NCI-H460 (cell line): Measurements from ENCODE around the gene CFAP97. TPM values are rescaled to one million over a fixed set of nuclear protein-coding genes. Genes with fewer than 3 reads are reported as not detected.
"Not testable (repeated sequence)": the region's sequence is repeated elsewhere in the genome, so short reads cannot be mapped to it uniquely, and the experiment has no call there.

Source experiments
- DNase-seq: peaks from one replicate; pipeline ENCODE4 v3.0.0-alpha.2; 2016; ENCODE audit warnings: low read depth; ENCODE audit errors: extremely low read depth
- total RNA-seq: library from RNA; depleted of rRNA; stranded (reverse); fragments of >200 nt; shearing (Covaris generic); gene quantifications from 2 replicates; pipeline ENCODE4 v1.2.3, GENCODE V29; 2014

Gene CFAP97
- total RNA-seq, 1 experiment from 2014 or later, result 44.1 TPM

DNA sequence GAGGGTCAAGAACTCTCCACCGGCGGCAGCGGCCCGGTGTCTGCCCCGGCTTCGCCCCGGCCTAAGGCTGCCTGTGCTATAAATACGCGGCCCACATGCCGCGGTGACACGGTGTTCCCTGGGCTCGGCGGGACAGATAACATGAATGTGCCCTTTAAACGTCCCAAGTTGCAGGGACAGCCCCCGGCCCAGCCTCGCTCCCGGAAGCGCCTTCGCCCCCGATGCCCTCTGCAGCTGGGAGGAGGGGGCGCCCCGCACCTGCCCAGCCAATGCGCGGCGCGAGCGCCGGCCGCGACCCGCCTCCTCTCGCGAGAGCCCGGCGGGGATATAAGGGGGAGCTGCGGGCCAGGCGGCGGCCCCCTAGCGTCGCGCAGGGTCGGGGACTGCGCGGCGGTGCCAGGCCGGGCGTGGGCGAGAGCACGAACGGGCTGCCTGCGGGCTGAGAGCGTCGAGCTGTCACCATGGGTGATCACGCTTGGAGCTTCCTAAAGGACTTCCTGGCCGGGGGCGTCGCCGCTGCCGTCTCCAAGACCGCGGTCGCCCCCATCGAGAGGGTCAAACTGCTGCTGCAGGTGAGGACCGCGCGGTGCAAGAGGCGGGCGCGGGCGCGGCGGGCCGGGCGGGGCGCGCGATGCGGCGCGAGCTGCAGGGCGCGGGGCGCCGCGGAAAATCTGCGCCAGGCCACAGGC, 60.7 kb downstream of the CFAP97 start, which contains the start of gene SLC25A4:
Gene SLC25A4, plus strand, starts transcription at position 355 of the 689 bp plus-strand sequence. Its CDS starts 107 bp downstream, at position 462.
- peak; percentile 69 for DNase-seq

DNA sequence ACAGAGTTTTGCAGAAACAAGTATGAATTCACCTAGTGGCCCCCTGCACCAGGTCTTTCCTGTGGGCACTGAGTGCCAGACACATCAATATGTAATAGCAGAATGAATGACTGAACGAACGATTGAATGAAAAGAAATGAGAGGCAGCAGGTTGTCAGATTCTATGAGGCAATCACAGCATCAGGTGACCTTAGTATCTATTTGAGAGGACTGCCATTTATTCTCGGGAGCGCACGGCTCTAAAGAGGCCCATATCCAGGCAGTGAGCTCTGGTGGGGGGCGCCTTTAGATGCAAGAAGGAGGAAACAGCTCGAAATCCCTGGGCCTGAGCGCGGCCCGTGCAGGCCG, 61.3 kb downstream of the CFAP97 start:
- DNase-seq, result no peak

DNA sequence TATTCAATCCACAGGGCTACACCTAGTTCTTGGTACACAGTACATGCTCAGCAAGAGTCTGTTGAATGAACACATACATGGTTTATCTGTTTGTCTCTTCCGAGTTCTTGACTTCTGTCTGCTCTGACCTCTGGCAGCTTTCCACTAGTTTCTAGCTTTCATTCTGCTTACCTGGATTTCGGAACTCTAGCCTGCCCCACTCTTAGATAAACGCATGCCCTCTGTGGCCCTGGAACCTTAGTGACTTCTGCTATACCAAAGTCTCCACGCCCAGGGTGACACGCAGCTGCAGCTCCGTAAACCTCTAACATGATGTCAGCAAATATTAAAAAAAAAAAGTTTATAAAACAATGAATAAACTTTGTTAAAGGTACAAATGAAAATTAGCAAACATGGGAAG, 62.0 kb downstream of the CFAP97 start:
- DNase-seq, result no peak

DNA sequence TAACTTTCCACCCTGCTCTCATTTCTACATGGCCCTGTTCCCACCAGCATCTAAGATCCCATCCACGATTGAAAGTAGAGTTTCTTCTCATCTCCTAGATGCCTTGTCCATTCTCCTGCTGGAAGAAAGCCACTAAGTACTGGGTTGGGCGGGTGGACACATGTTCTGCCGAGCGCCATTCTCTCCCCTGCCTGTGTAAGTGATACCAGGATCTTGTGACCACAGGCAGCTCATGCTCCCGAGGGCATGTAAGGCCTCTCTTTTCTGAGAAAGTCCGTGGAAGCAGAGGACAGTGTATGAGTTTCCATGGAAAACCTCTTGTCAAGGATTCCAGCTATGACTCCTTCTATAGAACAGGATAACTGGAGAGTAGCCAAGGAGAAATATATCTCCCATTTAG, 64.1 kb downstream of the CFAP97 start:
- DNase-seq, result no peak

DNA sequence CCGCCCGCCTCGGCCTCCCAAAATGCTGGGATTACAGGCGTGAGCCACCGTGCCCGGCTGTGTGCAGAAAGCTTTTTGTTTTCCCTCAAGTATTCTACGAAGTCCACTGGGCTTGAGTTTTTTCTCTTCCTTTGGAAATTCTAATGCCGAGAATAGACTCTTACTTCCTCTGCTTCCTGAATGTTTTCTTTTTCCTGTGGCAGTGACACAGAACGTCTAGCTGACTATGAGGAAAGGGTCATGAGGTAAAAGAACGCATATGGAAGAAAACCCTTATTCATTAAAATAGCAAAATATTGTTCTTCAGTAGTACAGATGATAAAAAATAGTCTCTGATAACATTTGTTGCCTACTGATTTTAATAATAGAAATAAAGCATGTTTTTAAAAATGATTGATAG, 65.6 kb downstream of the CFAP97 start:
- no peak for DNase-seq

DNA sequence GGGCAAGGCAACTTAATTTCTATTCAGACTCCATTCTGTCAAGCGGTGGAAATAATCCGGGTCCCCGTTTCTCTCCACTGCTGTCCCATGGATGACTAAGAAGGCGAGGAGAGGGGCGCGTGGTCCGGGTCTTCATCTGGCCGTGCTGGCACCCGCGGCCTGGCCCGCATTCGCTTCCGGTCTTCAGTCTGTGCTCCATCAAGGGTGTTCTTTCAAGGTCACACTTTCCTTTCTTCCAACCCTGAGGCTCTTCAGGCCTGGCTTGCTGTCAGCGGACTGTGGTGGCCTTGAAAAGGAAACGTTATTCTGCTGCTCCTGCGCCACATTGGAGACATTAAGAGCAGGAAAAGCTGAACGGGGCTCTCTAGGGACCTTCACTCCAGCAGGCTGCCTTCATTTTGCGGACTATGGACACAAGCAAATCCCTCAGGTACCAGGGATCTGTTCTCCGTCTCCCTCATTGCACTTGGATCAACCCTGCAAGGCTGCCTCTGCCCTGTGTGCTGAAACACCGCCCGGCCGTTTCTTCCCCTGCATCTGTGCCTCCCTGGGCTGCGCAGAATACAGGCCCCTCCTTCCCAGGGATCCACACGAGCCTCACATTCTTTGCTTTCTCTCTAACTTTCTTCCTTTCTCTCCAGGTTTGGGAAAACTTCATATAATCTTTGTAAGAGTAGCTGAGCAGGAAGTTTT, 66.4 kb downstream of the CFAP97 start:
- DNase-seq, result no peak

DNA sequence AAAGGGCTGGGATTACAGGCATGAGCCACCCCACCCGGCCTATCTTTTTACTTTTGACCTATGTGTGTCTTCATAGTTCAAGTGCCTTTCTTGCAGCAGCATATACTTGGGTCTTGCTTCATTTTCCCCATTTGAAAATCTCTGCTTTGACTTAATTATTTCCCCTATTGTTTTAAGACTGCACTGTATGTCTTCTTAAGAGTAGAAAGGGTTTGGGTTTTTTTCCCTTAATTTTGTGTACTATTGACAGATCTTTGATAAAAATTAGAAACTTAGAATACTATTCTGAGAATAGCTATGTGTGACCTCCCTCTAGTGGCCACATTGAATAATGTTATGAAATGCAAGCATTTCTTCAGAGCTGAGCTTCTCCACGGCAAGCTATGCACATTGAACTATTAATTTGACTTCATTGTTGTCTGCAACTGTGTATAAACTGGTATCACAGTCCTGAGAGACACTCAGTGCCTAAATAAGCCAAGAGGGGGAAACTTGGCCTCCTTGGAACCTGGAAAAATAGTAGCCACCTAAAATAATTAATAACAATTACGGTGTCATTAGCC, 69.4 kb downstream of the CFAP97 start:
- DNase-seq, result no peak

DNA sequence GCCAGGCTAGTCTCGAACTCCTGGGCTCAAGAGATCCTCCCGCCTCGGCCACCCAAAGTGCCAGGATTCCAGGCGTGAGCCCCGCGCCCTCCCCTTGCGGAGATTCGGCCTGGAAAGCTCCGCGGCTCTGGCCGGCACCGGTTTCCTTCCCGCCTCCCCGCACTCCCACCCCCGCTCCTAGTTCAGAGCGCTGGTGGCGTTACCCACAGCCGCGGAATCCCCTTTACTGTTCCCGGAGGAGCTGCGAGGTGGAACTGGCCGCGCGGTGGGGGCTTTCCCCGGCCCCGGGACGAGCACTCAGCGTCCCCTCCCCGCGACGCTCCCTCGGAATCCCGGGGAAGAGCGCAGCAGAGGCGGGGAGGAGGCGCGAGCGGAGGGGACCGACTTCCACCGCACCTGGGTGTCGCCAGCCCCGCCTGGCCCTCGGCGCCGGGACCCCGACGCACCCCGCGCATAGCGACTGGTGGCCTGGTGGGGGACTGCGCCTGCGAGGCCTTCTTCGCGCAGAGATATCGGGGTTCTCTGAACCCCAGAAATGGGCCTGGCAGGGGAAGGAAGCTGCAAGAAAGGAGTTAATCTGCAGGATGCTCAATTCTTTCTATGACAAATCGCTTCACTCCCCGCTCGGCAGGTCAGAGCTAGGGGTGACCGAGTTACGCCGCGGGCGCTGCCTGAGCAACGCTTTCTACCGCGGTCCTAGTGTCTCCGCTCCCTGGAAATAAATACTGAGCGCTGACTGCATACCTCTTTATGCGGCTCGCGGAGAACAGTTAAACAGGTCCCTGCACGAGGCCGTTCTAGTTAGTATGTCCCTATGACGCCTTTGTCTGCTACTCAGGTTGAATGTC, 75.3 kb downstream of the CFAP97 start:
- no peak for DNase-seq

DNA sequence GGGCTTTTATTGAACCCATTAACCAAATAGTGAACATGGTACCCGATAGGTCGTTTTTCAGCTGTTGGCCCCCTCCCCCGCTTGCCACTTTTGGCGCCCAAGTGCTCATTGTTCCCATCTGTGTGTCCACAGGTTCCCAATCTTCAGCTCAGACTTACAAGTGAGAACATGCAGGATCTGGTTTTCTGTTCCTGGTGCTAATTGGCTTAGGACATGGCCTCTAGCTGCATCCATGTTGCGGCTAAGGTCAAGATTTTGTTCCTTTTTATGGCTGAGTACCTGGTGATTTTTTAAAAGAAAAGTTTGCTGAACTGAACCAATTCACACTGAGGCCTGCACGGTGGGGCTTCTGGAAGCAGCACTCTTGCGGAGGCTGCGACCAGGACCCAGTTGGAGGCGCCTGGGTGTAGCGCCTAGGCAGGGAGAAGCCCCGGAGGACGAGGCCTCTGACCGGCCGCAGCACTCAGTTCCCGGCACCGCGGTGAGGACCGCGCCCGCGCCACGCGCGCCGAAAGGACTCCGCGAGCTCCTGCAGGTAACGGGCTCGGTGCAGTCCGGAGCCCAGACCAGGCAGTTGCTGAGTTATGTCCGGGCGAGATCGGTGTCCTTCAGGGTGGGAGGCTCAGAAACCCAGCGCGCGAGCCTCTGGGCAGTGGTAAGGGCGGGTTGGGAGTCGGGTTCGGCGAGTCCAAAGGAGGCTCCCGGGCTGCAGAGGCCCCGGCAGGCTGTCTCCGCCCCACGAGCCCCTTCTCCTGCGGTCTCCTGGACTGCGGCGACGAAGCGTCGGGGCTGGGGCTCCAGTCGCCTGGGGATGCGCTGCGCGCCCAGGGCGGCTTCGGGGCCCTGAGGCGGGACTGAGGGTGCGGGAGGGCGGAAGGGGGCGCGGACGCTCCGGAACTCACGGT, 76.5 kb downstream of the CFAP97 start:
- no peak for DNase-seq

DNA sequence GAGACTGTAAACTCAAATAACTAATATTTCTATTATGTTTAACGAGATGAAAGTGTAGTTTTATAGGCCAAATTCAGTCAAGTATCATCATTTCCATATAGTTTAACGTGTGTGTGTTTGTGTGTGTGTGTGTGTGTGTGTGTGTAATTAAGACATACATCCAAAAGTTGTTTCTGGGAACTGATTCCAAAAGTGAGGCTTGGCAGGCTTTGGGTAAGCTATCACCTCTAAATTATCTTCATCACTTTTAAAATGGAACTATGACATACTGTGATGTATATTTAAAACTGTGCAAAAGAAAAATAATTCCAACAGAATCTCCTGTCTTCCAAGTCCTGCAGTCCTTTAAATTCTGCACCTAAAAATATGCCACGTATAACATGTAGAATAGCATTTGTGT, 79.8 kb downstream of the CFAP97 start:
- no peak for DNase-seq

DNA sequence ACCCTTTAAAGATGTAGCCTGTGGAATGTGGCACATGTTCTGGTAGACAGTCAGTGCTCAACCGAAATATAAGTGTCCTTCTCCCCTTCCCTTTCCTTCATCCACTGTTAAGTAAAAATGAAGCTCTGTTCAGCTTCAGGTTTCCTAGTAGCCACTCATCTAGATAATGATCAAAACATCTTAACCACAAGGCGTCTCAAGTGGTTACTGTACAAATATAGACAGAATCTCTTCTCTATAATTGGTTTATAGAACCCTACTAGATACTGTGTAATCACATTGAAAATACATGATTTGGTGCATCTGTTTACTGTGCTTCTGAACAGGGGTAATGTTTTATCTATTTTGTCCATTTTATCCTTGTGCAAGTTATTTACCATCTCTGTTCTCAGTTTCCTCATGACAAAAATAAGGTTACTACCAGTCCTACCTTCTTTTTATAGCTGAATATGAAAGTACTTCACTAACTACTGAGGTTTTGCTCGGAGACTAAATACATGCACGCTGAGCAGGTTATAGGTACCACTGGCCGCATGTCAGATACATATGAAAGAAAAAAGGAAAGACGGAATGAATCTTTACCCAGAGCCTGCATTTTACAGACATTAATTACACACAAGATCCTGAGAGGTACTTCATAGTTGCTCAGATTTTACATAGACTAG, 81.0 kb downstream of the CFAP97 start:
- no peak for DNase-seq

DNA sequence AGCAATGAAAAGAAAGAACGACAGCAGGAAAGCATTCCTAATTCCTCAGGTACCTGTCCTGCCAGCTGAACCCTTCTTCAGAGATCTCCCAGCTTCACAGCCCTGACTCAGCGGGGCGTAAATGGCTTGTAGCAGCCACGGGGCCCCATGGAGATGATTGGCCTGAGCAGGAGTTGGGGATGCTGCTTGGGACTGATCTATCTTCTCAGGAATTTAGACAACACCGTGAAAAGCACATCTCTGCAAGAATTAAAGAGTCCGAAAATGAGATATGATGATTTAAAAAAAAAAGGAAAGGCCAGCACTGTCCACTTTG, 83.2 kb downstream of the CFAP97 start:
- no peak for DNase-seq

DNA sequence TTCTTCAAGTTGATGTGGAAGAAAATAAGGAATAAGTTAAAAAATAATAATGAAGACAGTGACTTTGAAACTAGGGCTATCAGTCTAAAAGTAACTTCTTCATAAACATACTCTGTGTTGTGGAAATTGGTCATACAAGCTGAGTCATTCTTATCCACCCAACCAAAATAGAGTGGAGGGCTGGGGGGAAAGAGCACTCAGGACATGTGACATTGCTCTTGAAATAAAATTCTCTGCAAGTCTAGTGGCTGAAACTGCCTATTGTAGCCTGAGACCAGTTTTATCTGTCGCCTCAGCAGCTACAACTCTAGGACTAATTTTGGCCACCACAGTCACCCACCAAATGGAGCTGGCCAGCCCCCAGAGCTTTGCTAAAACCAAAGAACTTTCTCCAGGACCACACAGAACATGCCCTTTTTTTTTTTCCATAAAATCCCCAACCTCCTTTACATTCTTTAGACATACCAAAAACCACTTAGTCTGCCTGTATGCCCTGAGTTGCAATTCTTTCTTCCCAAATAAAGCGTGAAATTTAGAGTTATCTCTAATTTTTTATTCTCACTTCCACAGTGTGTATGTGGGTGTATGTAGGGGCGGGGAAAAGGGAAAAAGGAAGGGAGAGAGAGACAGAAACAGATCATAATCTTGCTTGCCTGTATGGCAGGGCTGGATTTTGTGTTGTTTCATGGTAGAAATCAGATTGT, 83.7 kb downstream of the CFAP97 start:
- no peak for DNase-seq

DNA sequence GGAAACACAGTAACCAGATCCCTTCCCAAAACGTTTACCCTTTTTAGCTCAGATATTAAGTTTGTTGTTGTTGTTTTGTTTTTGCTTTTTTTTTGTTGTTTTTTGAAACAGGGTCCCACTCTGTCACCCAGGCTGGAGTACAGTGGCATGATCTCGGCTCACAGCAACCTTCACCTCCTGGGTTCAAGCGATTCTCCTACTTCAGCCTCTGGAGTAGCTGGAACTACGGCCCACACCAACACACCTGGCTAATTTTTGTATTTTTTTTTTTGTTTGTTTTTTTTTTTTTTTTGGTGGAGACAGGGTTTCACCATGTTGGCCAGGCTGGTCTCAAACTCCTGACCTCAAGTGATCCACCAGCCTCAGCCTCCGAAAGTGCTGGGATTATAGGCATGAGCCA, 84.3 kb downstream of the CFAP97 start:
- DNase-seq, result not testable (repeated sequence)

DNA sequence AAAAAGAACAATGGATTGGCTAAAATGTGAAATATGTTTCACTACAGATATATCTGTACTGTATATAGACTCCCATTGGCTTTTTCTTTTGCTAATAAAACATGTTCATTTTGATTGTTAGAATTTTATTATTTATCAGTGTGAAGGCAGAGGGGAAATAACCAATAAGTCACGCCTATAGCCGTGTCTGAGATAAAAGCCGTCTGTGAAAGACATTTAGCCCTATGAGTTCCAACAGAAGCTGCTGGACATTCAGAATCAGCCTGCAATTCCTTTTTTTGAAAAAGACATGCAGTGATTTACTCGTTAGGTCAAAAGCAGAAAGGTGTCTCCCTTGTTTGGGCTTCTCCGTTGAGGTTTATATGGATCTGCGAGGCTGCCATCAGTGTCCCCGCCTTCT, 84.9 kb downstream of the CFAP97 start:
- DNase-seq, result no peak

DNA sequence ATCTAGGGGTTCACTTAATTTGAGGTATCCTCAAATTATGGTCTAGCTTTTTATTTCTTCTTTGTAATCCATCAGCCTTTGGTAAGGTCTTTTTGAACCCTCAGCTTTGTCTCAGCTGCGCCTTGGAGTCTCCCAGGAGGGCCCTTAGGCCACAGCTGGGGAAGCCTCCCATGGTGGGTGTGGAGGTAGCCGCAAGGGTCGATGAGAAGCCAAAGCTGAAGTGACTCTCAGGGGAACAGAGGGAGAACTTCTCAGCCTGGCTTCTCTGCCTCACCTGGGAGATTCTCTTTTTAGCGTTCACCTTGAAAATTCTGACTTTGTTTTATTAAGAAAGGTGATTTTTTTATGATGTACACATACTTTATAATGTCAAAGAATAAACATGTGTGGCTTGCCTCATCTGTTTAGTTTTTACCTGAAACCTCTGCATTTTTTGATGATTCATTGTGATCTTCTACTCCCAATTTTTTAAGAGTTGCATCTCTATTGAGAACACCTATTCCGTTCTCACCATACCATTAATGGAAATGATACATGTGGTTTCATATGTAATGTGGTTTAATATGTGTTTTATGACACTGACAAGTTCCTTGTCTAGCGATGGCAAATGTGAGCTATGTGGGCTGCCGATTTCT, 86.4 kb downstream of the CFAP97 start:
- DNase-seq, result no peak

DNA sequence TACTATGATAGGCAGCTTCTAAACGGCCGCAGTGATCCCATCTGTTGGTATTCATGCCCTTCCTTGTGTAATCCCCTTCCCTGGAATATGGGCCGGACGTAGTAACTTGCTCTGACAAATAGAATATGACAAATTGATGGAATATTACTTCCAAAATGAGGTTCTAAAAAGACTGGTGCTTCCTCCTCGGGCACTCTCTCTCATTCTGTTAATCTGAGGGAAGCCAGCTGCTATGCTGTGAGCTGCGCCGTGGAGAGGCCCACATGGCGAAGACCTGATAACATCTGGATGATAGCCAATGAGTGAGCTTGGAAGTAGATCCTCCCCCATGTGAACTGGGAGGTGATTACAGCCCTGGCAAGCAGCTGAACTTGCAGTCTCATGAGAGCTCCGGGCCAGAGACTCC, 88.0 kb downstream of the CFAP97 start:
- peak; percentile 79 for DNase-seq

DNA sequence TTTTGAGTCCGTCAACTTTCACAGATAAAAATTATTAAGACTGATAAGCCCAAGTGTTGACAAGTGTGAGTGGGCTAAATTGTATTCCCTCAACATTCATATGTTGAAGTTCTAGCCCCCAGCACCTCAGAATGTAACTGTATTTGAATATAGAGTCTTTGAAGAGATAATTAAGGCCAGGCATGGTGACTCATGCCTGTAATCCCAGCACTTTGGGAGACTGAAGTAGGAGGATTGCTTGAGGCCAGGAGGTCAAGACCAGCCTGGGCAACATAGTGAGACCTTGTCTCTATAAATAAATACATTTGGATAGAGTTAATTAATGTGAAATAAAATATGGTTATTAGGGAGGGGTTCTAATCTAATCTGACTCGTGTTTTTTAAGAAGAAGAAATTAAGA, 90.5 kb downstream of the CFAP97 start:
- no peak for DNase-seq

DNA sequence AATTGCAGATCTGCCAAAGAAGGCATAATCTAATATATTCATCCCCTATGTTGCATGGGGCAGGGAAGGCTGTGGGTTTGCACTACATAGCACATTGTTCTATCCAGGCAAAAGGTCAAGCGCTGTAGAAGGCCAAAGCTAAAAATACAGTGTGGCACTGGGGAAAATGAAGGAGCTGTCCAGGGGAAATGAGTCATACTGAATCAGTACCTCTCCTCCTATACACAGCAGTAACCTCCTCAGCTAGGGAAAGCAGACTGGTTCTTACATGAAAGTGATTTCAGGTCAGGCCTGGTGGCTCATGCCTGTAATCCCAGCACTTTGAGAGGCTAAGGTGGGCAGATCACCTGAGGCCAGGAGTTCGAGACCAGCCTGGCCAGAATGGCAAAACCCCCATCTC, 91.7 kb downstream of the CFAP97 start:
- DNase-seq, result peak; percentile 70
